K562 (cell line): ENCODE results near the gene STAP1. TPM values are rescaled to one million over a fixed set of nuclear protein-coding genes. Genes with fewer than 3 reads are reported as not detected.
"Not testable (repeated sequence)": the region's sequence is repeated elsewhere in the genome, so short reads cannot be mapped to it uniquely, and the experiment has no call there.

Experiments used
- SPI1 ChIP-seq: IDR thresholded peaks from 2 replicates; pipeline ENCODE4 v1.6.1; 2011; ENCODE audit warnings: low read depth, low read length, control low read depth, borderline replicate concordance
- ZBTB40 ChIP-seq, 2 experiments: fragments of 450-650 bp in 1 of 2; sonication (generic) in 1 of 2; formaldehyde crosslinking in 1 of 2; IDR thresholded peaks; 2 replicates each; pipeline versions ENCODE4 v1.7.1 to v1.9.0; 2016 to 2022; ENCODE audit warnings: inconsistent platforms in 1 of 2, mild to moderate bottlenecking in 1 of 2, missing genetic modification reagents in 1 of 2
- ZNF175 ChIP-seq: fragments of 200-800 bp; sonication (Bioruptor generic); IDR thresholded peaks from 2 replicates; pipeline ENCODE4 v1.6.1; 2016; ENCODE audit warnings: low read depth, mild to moderate bottlenecking, missing genetic modification characterization, missing compliant biosample characterization
- polyA plus RNA-seq, 8 experiments: library from polyadenylated mRNA; depleted of rRNA in 4 of 8; stranded (reverse) in 5 of 8; unstranded in 3 of 8; fragments of >200 nt; fragmentation: Nextera tagmentation in 2 of 8; fragmentation: Illumina TruSeq in 1 of 8; extraction: Ambion mirVana in 2 of 8; extraction: Trizol in 1 of 8; gene quantifications; 2 replicates each; pipeline versions ENCODE4 v1.2.1 to v1.2.3, GENCODE V29; 2011 to 2014; ENCODE audit warnings: inconsistent platforms in 1 of 8, missing spikeins in 1 of 8
- total RNA-seq, 7 experiments: library from RNA; depleted of rRNA in 6 of 7; stranded (reverse); fragments of >200 nt in 6 of 7; fragmentation: Illumina TruSeq in 2 of 7; extraction: Trizol in 2 of 7; gene quantifications; 2 replicates each; pipeline versions ENCODE4 v1.2.1 to v1.2.3, GENCODE V29; 2011 to 2021; ENCODE audit warnings: low replicate concordance in 1 of 7
- TF ChIP-seq, protein P1 (sequence below), 2 experiments: fragments of 450-650 bp in 1 of 2; sonication (generic) in 1 of 2; formaldehyde crosslinking in 1 of 2; IDR thresholded peaks in 1 of 2; conservative IDR thresholded peaks in 1 of 2; 2 replicates each; pipeline versions ENCODE4 v1.6.1 to v1.8.1; 2016 to 2023; ENCODE audit warnings: mild to moderate bottlenecking in 2 of 2, moderate library complexity in 2 of 2, inconsistent platforms in 1 of 2, missing genetic modification reagents in 1 of 2

The STAP1 gene
- total and polyA plus RNA-seq, 9 of the 15 experiments (the other 6 are each of a cell fraction or from before 2014, with no cell fraction given), result 0.50 to 5.6 (median 1.4) TPM

GRCh38 chr4:67524140-67524539, 34.4 kb upstream of the STAP1 start (continued):
- TF ChIP-seq ZBTB40 (IDR thresholded peaks at IDR 0.05), result peak; percentile 70
- TF ChIP-seq ZBTB40 (CRISPR knock-in tag; IDR thresholded peaks at IDR 0.05), result not testable (repeated sequence)
- TF ChIP-seq, protein P1, sequence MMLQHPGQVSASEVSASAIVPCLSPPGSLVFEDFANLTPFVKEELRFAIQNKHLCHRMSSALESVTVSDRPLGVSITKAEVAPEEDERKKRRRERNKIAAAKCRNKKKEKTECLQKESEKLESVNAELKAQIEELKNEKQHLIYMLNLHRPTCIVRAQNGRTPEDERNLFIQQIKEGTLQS (IDR thresholded peaks at IDR 0.05), result peak; percentile 25
- TF ChIP-seq, protein P1 (CRISPR knock-in tag; conservative IDR thresholded peaks at IDR 0.05), result not testable (repeated sequence)
- TF ChIP-seq ZNF175 (CRISPR knock-in tag), result 0 out of 2 replicates have a peak, but pooled peaks have one; percentile 6
- TF ChIP-seq SPI1, result peak; percentile 34; the same call in 1 of the 2 replicates
